HL-60 (cell line): Measurements from ENCODE around the gene SH3RF1.

ENCODE experiments used
- GABPA ChIP-seq: IDR thresholded peaks from 2 replicates; pipeline ENCODE4 v1.6.1; 2012; ENCODE audit warnings: low read depth
- POLR2AphosphoS5 ChIP-seq: IDR thresholded peaks from 2 replicates; pipeline ENCODE4 v1.6.1; 2012; ENCODE audit warnings: low read depth
- TF ChIP-seq, protein P1 (sequence below): IDR thresholded peaks from one replicate; pipeline ENCODE4 v1.5.1; 2011; ENCODE audit warnings: low read length, control low read depth, inconsistent platforms; ENCODE audit not compliant: insufficient read depth

DNA sequence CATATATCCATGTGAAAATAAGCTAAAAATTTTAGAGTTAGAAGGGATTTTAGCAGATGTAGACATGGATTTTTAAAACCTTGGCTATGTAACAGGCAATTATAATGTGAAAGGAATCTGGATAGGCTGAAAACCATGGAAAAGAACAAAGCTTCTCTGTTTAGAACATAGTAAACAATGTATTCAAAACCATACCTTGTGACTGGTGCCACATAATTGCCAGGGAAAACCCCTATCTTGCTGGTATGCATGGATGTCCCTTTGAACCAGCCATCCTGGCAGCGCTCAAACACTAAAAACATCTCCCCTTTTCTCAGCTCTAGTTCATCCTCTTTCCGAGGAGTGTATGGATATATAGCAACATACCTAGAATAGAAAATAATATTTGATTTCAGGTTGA, 150.1 kb downstream of the SH3RF1 start:
- TF ChIP-seq, protein P1, sequence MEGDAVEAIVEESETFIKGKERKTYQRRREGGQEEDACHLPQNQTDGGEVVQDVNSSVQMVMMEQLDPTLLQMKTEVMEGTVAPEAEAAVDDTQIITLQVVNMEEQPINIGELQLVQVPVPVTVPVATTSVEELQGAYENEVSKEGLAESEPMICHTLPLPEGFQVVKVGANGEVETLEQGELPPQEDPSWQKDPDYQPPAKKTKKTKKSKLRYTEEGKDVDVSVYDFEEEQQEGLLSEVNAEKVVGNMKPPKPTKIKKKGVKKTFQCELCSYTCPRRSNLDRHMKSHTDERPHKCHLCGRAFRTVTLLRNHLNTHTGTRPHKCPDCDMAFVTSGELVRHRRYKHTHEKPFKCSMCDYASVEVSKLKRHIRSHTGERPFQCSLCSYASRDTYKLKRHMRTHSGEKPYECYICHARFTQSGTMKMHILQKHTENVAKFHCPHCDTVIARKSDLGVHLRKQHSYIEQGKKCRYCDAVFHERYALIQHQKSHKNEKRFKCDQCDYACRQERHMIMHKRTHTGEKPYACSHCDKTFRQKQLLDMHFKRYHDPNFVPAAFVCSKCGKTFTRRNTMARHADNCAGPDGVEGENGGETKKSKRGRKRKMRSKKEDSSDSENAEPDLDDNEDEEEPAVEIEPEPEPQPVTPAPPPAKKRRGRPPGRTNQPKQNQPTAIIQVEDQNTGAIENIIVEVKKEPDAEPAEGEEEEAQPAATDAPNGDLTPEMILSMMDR: no peak
- TF ChIP-seq POLR2AphosphoS5 (no peak), GABPA (no peak)
